Rectal smooth muscle tissue (tissue), 1 donor: ENCODE data around the gene MED27.

ENCODE experiments used
- H3K27ac ChIP-seq: one replicate; pipeline ENCODE4 v1.7.0; 2013; ENCODE audit warnings: low read depth, low read length, inconsistent platforms
- H3K27me3 ChIP-seq: one replicate; pipeline ENCODE4 v1.7.0; 2013; ENCODE audit warnings: low read length; ENCODE audit not compliant: control insufficient read depth, insufficient read depth
- H3K36me3 ChIP-seq: one replicate; pipeline ENCODE4 v1.7.0; 2013; ENCODE audit warnings: low read length; ENCODE audit not compliant: control insufficient read depth, insufficient read depth
- H3K4me1 ChIP-seq: one replicate; pipeline ENCODE4 v1.7.0; 2013; ENCODE audit warnings: low read length; ENCODE audit not compliant: control insufficient read depth, insufficient read depth
- H3K4me3 ChIP-seq: one replicate; pipeline ENCODE4 v1.7.0; 2013; ENCODE audit warnings: low read length
- H3K9ac ChIP-seq: one replicate; pipeline ENCODE4 v1.7.0; 2013; ENCODE audit warnings: low read length

The MED27 gene

DNA sequence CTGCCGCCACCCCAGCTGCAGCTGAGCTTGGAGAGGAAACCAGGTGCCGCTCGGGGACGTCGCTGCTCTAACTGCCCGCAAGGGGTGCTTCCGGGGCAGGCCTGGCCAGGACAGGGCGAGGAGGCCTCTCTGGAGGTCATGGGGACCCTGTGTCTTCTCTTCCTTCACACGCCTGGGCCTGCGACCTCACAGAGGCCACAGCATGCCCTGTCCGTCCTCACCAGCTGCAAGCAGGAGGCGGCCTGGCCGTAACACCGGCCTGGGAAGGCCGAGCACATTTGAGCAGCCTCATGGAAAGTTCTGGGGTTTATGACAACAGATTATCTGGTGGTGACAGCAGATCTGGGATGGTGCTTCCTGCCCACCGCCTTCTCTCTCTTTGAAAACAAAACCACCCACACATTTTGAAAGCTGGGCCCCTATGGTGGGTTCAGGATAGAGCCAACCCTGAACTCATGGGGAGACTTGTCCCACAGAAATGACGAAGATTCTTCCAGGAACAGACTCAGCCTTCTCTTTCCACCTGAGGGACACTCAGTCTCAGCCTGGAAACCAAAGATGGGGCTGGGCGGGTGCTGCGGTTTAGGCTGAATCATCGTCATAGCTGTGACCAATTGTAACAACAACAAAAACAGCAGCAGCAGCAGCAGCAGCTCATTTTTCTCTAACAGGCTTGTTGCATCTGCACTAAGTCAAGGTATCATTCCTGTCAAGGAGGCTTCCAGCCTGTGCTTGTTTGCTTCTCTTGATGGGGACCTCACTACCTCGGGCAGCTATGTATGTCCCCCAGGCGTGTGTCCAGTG, 240.2 kb downstream of the MED27 start:
- no peaks in the 10 kb centered on the region for H3K27me3 ChIP-seq
- no peak overlapping the region for H3K27ac ChIP-seq
- H3K4me1 ChIP-seq = no peaks in the 10 kb centered on the region
- no peaks in the 10 kb centered on the region for H3K36me3 ChIP-seq
- H3K4me3 ChIP-seq = no peak overlapping the region
- H3K9ac ChIP-seq = no peak overlapping the region

GRCh38 chr9:131838530-131839280, 241.0 kb downstream of the MED27 start:
- Histone ChIP-seq H3K9ac (no peak overlapping the region), H3K4me1 (no peaks in the 10 kb centered on the region), H3K4me3 (no peak overlapping the region), H3K36me3 (no peaks in the 10 kb centered on the region), H3K27me3 (no peaks in the 10 kb centered on the region), H3K27ac (no peak overlapping the region)

GRCh38 chr9:131837836-131838235, 241.8 kb downstream of the MED27 start:
- no peak overlapping the region for H3K27ac ChIP-seq

DNA sequence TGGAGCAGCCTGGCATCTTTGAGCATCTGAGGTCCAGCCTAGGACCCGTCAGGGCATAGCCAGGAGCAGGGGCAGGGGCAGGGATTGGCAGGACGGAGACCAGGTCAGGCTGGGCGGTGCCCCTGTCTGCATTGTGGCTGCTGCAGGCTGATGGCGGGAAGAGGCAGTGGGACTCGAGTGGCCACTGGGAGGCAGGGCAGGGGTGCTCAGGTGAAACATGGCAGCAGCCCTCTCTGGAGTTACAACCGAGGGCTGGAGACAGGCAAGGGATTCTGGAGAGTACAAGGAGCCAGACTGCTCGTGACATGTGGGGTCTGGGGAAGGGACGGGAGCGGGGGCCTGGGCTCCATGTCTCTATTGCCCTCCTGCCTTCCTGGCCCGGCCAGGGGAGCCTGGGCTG, 242.4 kb downstream of the MED27 start:
- H3K4me1 ChIP-seq = no peaks in the 10 kb centered on the region
- no peaks in the 10 kb centered on the region for H3K36me3 ChIP-seq
- H3K27me3 ChIP-seq = no peaks in the 10 kb centered on the region
- no peak overlapping the region for H3K4me3 ChIP-seq
- no peak overlapping the region for H3K27ac ChIP-seq
- no peak overlapping the region for H3K9ac ChIP-seq

More at GRCh38 chr9:131837836-131838235, 241.8 kb downstream of the MED27 start:
- no peak overlapping the region for H3K9ac ChIP-seq
- H3K36me3 ChIP-seq = no peaks in the 10 kb centered on the region
- no peaks in the 10 kb centered on the region for H3K4me1 ChIP-seq
- H3K27me3 ChIP-seq = no peaks in the 10 kb centered on the region
- no peak overlapping the region for H3K4me3 ChIP-seq

DNA sequence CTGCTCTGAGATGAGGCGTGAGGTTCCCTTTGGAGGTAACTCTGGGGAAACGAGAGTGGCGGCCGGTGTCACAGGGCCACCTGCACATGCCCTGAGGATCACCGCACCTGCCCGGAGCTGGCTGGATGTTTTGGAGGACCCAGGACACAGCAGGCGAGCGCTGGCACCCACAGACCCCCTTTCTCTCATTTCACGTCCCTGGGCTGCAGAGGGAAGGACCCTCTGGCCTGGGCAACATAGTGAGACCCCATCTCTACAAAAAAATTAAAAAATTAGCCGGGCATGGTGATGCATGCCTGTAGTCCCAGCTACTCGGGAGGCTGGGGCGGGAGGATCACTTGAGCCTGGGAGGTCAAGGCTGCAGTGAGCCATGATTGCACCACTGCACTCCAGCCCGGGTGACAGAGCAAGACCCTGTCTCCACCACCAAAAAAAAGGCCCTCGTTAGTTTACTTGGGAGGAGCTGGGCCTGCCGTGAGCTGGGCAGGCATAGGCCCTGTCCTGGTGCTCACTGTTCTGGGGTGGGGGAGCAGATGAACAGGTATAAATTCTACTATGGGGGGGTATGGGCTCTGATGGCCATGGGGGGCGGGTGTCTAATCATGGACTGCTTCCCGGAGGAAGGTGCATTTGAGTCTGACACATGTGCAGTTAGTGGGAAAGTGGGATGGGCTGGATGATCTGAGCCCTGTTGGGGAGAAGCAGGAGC, 242.9 kb downstream of the MED27 start:
- H3K4me1 ChIP-seq = no peaks in the 10 kb centered on the region
- H3K27ac ChIP-seq = no peak overlapping the region
- no peaks in the 10 kb centered on the region for H3K36me3 ChIP-seq
- H3K9ac ChIP-seq = no peak overlapping the region
- H3K4me3 ChIP-seq = no peak overlapping the region
- no peaks in the 10 kb centered on the region for H3K27me3 ChIP-seq

GRCh38 chr9:131836021-131836420, 243.6 kb downstream of the MED27 start:
- H3K4me3 ChIP-seq = no peak overlapping the region
- no peak overlapping the region for H3K9ac ChIP-seq
- H3K4me1 ChIP-seq = no peaks in the 10 kb centered on the region
- H3K36me3 ChIP-seq = no peaks in the 10 kb centered on the region
- no peak overlapping the region for H3K27ac ChIP-seq
- H3K27me3 ChIP-seq = no peaks in the 10 kb centered on the region

DNA sequence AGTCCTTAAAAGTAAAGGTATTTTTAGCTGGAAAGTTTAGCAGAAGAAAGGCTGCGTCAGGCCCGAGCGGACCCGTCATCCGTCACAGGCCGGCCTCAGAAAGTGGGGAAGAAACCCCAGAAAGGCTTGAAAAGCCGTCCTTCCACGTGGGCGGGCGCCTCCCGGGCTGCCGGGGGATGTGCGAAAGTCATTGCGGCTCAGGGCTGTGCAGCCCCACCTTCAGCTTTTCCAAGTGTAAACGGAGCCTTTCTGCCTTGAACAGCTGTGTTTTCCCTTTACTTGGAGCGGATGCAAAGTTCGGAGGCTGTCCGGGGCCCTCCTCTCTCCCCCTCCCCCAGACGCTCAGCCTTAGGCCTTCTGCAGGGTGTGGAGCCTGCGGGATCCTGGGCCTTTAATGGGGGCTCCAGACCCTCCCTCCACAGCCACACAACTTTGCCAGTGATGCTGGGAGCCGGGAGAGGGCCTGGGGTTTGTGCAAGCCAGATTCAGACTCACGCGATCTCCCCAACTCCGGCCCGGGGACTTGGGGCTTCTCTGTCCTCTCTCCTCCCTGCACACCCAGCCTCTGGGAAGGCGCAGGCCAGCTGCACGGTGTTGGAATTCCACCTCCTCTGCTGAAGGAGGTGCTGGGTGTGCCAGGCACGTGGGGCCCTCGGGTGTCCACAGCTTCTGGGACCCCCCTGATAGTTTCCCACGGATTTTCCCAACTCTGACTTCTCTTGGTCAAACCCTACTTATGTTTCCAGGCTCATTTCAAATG, 244.3 kb downstream of the MED27 start:
- H3K4me3 ChIP-seq = no peak overlapping the region
- H3K4me1 ChIP-seq = no peaks in the 10 kb centered on the region
- no peaks in the 10 kb centered on the region for H3K27me3 ChIP-seq
- H3K27ac ChIP-seq = no peak overlapping the region
- no peak overlapping the region for H3K9ac ChIP-seq
- H3K36me3 ChIP-seq = no peaks in the 10 kb centered on the region

DNA sequence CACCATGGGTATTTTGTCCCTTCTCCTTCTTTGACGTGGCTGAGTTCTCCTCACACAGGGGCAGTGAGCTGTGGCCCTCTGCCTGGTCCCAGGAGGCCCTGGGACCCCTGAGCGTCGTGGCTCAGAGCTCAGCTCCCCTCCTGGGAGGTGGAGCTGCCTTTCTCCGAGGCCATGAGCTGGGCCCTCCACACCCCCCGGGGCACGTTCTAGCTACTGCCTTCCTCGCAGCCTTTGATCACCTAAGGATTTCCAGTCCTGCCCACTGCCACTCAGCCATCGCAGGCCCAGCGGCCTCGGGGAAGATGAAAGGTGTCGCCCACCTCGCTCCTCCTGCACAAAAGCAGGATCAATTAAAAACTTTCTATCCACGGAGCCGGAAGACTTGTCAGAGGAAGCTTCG, 244.9 kb downstream of the MED27 start:
- H3K36me3 ChIP-seq = no peaks in the 10 kb centered on the region
- H3K27ac ChIP-seq = no peak overlapping the region
- no peak overlapping the region for H3K4me3 ChIP-seq
- H3K9ac ChIP-seq = no peak overlapping the region
- H3K27me3 ChIP-seq = no peaks in the 10 kb centered on the region
- no peaks in the 10 kb centered on the region for H3K4me1 ChIP-seq

GRCh38 chr9:131833906-131834305, 245.8 kb downstream of the MED27 start:
- Histone ChIP-seq H3K27ac (no peak overlapping the region), H3K27me3 (no peaks in the 10 kb centered on the region), H3K4me3 (no peak overlapping the region), H3K4me1 (no peaks in the 10 kb centered on the region), H3K36me3 (no peaks in the 10 kb centered on the region), H3K9ac (no peak overlapping the region)

DNA sequence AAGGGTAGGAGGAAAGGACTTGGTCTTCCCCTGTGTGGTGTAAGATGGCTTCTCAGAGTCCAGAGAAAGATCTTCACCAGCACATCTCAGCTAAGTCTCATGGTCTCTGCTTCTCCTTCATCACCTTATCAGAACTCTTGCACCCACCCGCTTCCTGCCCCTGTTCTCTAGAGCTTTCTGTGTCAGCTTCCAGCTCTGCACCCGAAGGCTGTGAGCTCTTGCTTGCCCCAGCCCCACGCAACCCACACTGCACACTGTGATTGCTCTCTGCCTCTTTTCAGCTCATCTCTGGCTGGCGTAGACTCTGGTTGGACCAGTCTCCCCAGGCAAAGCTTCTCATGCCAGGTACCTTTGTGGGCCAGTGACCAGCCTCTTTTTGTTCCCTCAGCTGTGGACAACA, 246.6 kb downstream of the MED27 start:
- H3K36me3 ChIP-seq = no peaks in the 10 kb centered on the region
- no peak overlapping the region for H3K9ac ChIP-seq
- no peak overlapping the region for H3K4me3 ChIP-seq
- H3K27ac ChIP-seq = no peak overlapping the region
- no peaks in the 10 kb centered on the region for H3K4me1 ChIP-seq
- no peaks in the 10 kb centered on the region for H3K27me3 ChIP-seq

DNA sequence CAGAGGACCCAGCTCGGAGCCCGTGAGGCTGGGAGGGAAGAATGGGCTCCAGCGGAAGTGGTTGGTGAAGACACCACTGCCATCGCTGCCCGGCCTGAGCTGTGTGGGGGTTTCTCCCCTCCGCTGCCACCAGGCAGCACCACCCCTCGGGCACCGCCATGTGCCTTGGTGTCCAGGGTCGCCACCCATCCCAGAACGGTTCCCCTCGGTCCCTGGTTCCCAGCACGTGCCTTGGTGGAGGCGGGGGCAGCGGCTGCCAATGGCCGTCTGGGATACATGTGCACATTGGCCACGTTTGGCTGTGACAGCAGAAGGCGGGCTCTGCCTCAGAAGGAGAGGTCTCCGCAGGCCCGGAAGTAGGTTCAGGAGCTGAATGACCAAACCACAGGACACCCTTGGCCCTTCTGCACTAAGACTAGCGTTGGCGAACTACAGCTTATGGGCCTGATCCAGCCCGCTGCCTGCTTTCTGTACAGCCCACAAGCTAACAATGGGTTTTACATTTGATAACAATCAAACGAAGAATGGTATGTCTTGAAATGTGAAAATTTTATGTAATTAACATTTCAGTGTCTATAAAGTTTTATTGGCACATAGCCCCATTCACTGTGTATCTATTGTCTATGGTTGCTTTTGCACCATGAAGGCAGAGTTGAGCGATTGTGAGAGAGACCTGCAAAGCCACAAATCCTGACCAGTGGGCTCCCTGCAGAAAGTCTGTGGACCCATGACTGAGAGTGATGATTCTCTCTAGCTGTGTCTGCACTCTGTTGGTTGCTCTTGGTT, 248.1 kb downstream of the MED27 start:
- no peaks in the 10 kb centered on the region for H3K27me3 ChIP-seq
- no peak overlapping the region for H3K9ac ChIP-seq
- no peak overlapping the region for H3K27ac ChIP-seq
- H3K4me1 ChIP-seq = no peaks in the 10 kb centered on the region
- H3K36me3 ChIP-seq = no peaks in the 10 kb centered on the region
- no peak overlapping the region for H3K4me3 ChIP-seq
